DOHH2 (cell line): ENCODE measurements around the gene FGD4.

ENCODE experiments used
- CTCF ChIP-seq: fragments of 200-600 bp; sonication (generic); IDR thresholded peaks from one replicate; pipeline ENCODE4 v1.5.1; 2014; ENCODE audit warnings: antibody characterized with exemption, mild to moderate bottlenecking, low read depth, low read length; ENCODE audit not compliant: poor library complexity, severe bottlenecking
- EZH2phosphoT487 ChIP-seq: fragments of 200-600 bp; sonication (generic); IDR thresholded peaks from 2 replicates; pipeline ENCODE4 v1.6.1; 2017; ENCODE audit warnings: borderline replicate concordance, mild to moderate bottlenecking, antibody characterized with exemption, low read length, moderate library complexity, mixed read lengths

GRCh38 chr12:32589165-32589865 lies 190.0 kb downstream of the FGD4 start:
- TF ChIP-seq CTCF (no peak), EZH2phosphoT487 (no peak)
